Mesendoderm (in vitro differentiated cells): Measurements from ENCODE around the gene GSTP1.
"Not testable (repeated sequence)": the region's sequence is repeated elsewhere in the genome, so short reads cannot be mapped to it uniquely, and the experiment has no call there.

Experiments
- DNase-seq: peaks from one replicate; pipeline ENCODE4 v3.0.0; 2013
- H2AK5ac ChIP-seq: 2 replicates; pipeline ENCODE4 v1.6.1; 2013; ENCODE audit warnings: low read length, inconsistent platforms
- H2BK120ac ChIP-seq: 2 replicates; pipeline ENCODE4 v1.6.1; 2013; ENCODE audit warnings: low read depth, mild to moderate bottlenecking, low read length, moderate library complexity, mixed read lengths
- H2BK15ac ChIP-seq: replicated peaks from 2 replicates; pipeline ENCODE4 v1.6.1; 2013; ENCODE audit warnings: low read depth, mild to moderate bottlenecking, moderate library complexity
- H2BK5ac ChIP-seq: 2 replicates; pipeline ENCODE4 v1.6.1; 2013; ENCODE audit warnings: low read length, inconsistent platforms
- H3K18ac ChIP-seq: 2 replicates; pipeline ENCODE4 v1.6.1; 2013; ENCODE audit warnings: mild to moderate bottlenecking, low read length, mixed read lengths
- H3K23ac ChIP-seq: one replicate; pipeline ENCODE4 v1.6.1; 2013; ENCODE audit warnings: low read length
- H3K27ac ChIP-seq: 2 replicates; pipeline ENCODE4 v1.5.1; 2013; ENCODE audit warnings: low read depth, mild to moderate bottlenecking, inconsistent platforms, low read length, moderate library complexity
- H3K27me3 ChIP-seq: 2 replicates; pipeline ENCODE4 v1.6.1; 2013; ENCODE audit warnings: low read length, control low read depth, mild to moderate bottlenecking, inconsistent platforms; ENCODE audit not compliant: insufficient read depth, poor library complexity
- H3K36me3 ChIP-seq: 2 replicates; pipeline ENCODE4 v1.6.1; 2013; ENCODE audit warnings: low read length, inconsistent platforms; ENCODE audit not compliant: control insufficient read depth, insufficient read depth
- H3K4ac ChIP-seq: one replicate; pipeline ENCODE4 v1.6.1; 2013; ENCODE audit warnings: low read depth, mild to moderate bottlenecking, low read length, moderate library complexity
- H3K4me1 ChIP-seq: 2 replicates; pipeline ENCODE4 v1.6.1; 2013; ENCODE audit warnings: low read depth, low read length, inconsistent platforms; ENCODE audit not compliant: control insufficient read depth
- H3K4me2 ChIP-seq: 2 replicates; pipeline ENCODE4 v1.6.1; 2013; ENCODE audit warnings: low read length
- H3K4me3 ChIP-seq: 2 replicates; pipeline ENCODE4 v1.5.1; 2013; ENCODE audit warnings: mild to moderate bottlenecking, low read length
- H3K56ac ChIP-seq: one replicate; pipeline ENCODE4 v1.6.1; 2013; ENCODE audit warnings: low read length
- H3K79me1 ChIP-seq: 2 replicates; pipeline ENCODE4 v1.6.1; 2013; ENCODE audit warnings: low read length, inconsistent platforms
- H3K79me2 ChIP-seq: 2 replicates; pipeline ENCODE4 v1.6.1; 2013; ENCODE audit warnings: mild to moderate bottlenecking, low read length; ENCODE audit not compliant: control insufficient read depth, insufficient read depth
- H3K9ac ChIP-seq: 2 replicates; pipeline ENCODE4 v1.6.1; 2013; ENCODE audit warnings: low read length, inconsistent platforms
- H4K5ac ChIP-seq: one replicate; pipeline ENCODE4 v1.6.1; 2013; ENCODE audit warnings: low read length
- H4K8ac ChIP-seq: one replicate; pipeline ENCODE4 v1.6.1; 2013; ENCODE audit warnings: low read depth, mild to moderate bottlenecking, control low read depth, low read length, moderate library complexity
- WGBS: extraction: QIAGEN DNeasy Blood & Tissue Kit; methylation state at CpG from one replicate; pipeline ENCODE4 v1.1.7; 2013; ENCODE audit warnings: low lambda C conversion rate, missing lambda C conversion rate; ENCODE audit not compliant: insufficient coverage; ENCODE audit errors: extremely low coverage; 5-methylcytosine and 5-hydroxymethylcytosine counted together

Gene GSTP1

GRCh38 chr11:67585911-67586310, 2.3 kb downstream of the GSTP1 start:
- Histone ChIP-seq H3K9ac (no peak overlapping the region), H4K8ac (no peak overlapping the region), H3K27me3 (no peaks in the 10 kb centered on the region), H3K79me1 (peaks cover 12% of the 10 kb centered on the region), H3K4me3 (no peak overlapping the region), H3K79me2 (peaks cover 24% of the 10 kb centered on the region), H2AK5ac (no peak overlapping the region), H2BK120ac (no peak overlapping the region), H2BK15ac (no peak overlapping the region), H3K23ac (no peak overlapping the region), H3K36me3 (peaks cover 11% of the 10 kb centered on the region), H3K4me2 (no peak overlapping the region), H4K5ac (no peak overlapping the region), H2BK5ac (no peak overlapping the region), H3K18ac (no peak overlapping the region), H3K56ac (no peak overlapping the region), H3K4me1 (peaks cover 8% of the 10 kb centered on the region), H3K4ac (no peak overlapping the region), H3K27ac (no peak overlapping the region)
- no peak for DNase-seq
- no CpG with 5 or more reads among the region's 4 CpGs for WGBS

GRCh38 chr11:67586568-67587250, 3.1 kb downstream of the GSTP1 start:
- H2AK5ac ChIP-seq: no peak overlapping the region
- no peak overlapping the region for H3K56ac ChIP-seq
- H2BK5ac ChIP-seq: no peak overlapping the region
- no peak overlapping the region for H3K9ac ChIP-seq
- H3K79me2 ChIP-seq: peaks cover 24% of the 10 kb centered on the region
- H3K4ac ChIP-seq: no peak overlapping the region
- no peak overlapping the region for H4K5ac ChIP-seq
- no peak overlapping the region for H3K18ac ChIP-seq
- H4K8ac ChIP-seq: no peak overlapping the region
- H3K36me3 ChIP-seq: peaks cover 11% of the 10 kb centered on the region
- no peak overlapping the region for H2BK15ac ChIP-seq
- WGBS: no CpG with 5 or more reads among the region's 5 CpGs
- H3K23ac ChIP-seq: no peak overlapping the region
- no peak overlapping the region for H3K27ac ChIP-seq
- peaks cover 8% of the 10 kb centered on the region for H3K4me1 ChIP-seq
- peaks cover 12% of the 10 kb centered on the region for H3K79me1 ChIP-seq
- H3K4me3 ChIP-seq: no peak overlapping the region
- no peak for DNase-seq
- no peaks in the 10 kb centered on the region for H3K27me3 ChIP-seq
- no peak overlapping the region for H2BK120ac ChIP-seq
- H3K4me2 ChIP-seq: no peak overlapping the region

DNA sequence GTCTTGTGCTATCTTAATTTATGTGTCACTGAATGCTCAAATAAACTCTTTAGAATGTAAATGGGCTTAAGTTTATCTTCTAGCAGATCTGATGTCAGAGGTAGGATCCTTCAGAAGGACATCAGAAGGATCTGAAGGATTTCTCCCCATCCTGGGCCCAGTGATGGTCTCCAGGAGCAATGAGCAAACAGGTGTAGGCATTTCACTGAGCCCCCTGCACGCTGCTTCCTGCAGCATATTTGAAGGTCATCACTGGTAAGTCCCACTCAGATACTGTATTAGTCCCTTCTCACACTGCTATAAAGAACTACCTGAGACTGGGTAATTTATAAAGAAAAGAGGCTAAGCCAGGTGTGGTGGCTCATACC, 4.5 kb downstream of the GSTP1 start:
- H4K5ac ChIP-seq: no peak overlapping the region
- H2BK15ac ChIP-seq: no peak overlapping the region
- no peak for DNase-seq
- H3K27me3 ChIP-seq: no peaks in the 10 kb centered on the region
- peaks cover 24% of the 10 kb centered on the region for H3K79me2 ChIP-seq
- no peak overlapping the region for H3K23ac ChIP-seq
- H3K4me3 ChIP-seq: no peak overlapping the region
- no peak overlapping the region for H2BK5ac ChIP-seq
- H3K36me3 ChIP-seq: peaks cover 11% of the 10 kb centered on the region
- H3K4me2 ChIP-seq: no peak overlapping the region
- H3K4ac ChIP-seq: no peak overlapping the region
- H3K18ac ChIP-seq: no peak overlapping the region
- no peak overlapping the region for H3K9ac ChIP-seq
- no peak overlapping the region for H2BK120ac ChIP-seq
- H3K79me1 ChIP-seq: peaks cover 12% of the 10 kb centered on the region
- no peak overlapping the region for H3K56ac ChIP-seq
- H3K4me1 ChIP-seq: peaks cover 3% of the 10 kb centered on the region
- H4K8ac ChIP-seq: no peak overlapping the region
- no peak overlapping the region for H2AK5ac ChIP-seq
- WGBS: no CpG with 5 or more reads among the region's 1 CpG
- no peak overlapping the region for H3K27ac ChIP-seq

GRCh38 chr11:67588899-67589415, 5.3 kb downstream of the GSTP1 start:
- not testable (repeated sequence) for H2BK5ac ChIP-seq, H3K27ac ChIP-seq, DNase-seq, H3K27me3 ChIP-seq, H3K4ac ChIP-seq, H3K56ac ChIP-seq, H3K18ac ChIP-seq, H3K9ac ChIP-seq, H3K4me3 ChIP-seq, H3K4me2 ChIP-seq, H3K4me1 ChIP-seq, H4K8ac ChIP-seq, H4K5ac ChIP-seq, H2AK5ac ChIP-seq, H3K23ac ChIP-seq, H2BK15ac ChIP-seq, H2BK120ac ChIP-seq
- WGBS: no CpG with 5 or more reads among the region's 11 CpGs
- Histone ChIP-seq H3K79me1 (peaks cover 12% of the 10 kb centered on the region), H3K36me3 (peaks cover 11% of the 10 kb centered on the region), H3K79me2 (peaks cover 21% of the 10 kb centered on the region)

- Histone ChIP-seq H2AK5ac (no peak overlapping the region), H2BK120ac (no peak overlapping the region), H3K4me3 (no peak overlapping the region), H3K4me1 (no peaks in the 10 kb centered on the region), H3K9ac (no peak overlapping the region), H3K4ac (no peak overlapping the region), H2BK5ac (no peak overlapping the region), H3K79me2 (no peaks in the 10 kb centered on the region), H4K5ac (no peak overlapping the region), H3K79me1 (no peaks in the 10 kb centered on the region), H3K27me3 (no peaks in the 10 kb centered on the region), H3K4me2 (no peak overlapping the region), H3K18ac (no peak overlapping the region), H4K8ac (no peak overlapping the region), H3K36me3 (peaks cover 4% of the 10 kb centered on the region), H3K56ac (no peak overlapping the region), H3K27ac (no peak overlapping the region), H3K23ac (no peak overlapping the region), H2BK15ac (no peak overlapping the region)
- DNase-seq: no peak
- WGBS: no CpG with 5 or more reads among the region's 12 CpGs
Observed at GRCh38 chr11:67592880-67593564, 9.4 kb downstream of the GSTP1 start.
